GM10847 (cell line): ENCODE measurements around the gene USP16.

Experiments used
- POLR2A ChIP-seq: IDR thresholded peaks from 2 replicates; pipeline ENCODE4 v1.6.1; 2011; ENCODE audit not compliant: insufficient read length; ENCODE audit errors: extremely low read depth

Gene USP16

DNA sequence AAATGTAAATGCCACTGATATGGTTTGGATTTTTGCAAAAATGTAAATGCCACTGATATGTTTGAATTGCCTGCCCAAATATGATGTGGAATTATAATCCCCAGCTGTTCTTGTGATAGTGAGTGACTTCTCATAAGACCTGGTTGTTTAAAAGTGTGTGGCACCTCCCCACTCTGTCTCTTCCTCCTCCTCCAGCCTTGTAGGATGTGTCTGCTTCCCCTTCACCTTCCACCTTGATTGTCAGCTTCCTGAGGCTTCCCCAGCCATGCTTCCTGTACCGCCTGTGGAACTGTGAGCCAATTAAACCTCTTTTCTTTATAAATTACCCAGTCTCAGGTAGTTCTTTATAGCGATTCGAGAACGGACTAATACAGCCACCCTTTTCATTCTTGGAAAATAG is 50.3 kb downstream of the USP16 start:
- TF ChIP-seq POLR2A: no peak

DNA sequence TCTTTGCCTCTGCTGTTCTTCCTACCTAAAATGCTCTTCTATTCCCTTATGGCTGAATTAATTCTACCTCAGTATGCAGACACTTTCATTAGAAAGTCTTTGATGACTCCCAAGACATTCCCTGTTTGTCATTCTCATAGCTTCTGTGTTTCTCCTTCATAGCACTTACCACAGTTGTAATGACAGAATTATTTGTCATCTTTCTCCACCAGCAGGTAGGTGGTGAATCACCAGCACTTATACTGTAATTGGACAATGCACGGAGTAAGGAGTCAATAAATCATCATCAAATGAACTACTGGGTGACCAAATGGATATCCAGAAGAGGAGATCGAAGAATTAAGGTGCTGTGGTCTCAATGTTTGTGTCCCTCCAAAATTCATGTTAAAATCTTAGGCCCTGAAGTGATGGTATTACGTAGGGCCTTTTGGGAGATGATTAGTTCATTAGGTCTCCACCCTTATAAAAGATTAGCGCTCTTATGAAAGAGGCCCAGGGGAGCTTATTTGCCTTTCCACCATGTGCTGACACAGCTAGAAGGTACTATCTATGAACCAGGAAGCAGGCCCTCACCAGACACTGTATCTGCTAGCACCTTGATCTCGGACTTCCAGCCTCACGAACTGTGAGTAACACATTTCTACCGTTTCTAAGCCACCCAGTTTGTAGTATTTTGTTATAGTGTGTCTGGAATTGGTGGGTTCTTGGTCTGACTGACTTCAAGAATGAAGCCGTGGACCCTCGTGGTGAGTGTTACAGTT is 51.4 kb downstream of the USP16 start:
- TF ChIP-seq POLR2A: no peak

DNA sequence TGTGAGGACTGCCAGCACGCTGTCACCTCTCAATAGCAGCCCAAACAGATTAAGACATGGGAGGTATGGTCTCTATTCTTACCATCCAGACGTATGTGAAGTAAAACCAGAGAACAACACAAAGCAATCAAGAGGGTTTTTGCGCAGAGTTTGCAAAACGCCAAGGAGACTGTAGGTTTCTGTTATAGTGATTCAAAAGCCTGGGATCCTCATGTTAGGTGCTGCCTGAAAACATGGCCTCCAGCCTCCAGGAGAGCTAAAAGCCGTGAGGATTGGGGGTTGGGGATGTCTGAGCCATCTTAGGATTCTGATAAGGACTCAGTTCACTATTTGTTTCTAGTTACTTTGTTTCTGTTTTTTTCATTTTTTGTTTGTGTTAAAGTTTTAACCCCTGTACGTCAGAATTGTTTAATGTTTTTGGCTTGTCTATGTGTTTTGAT is 53.2 kb downstream of the USP16 start:
- TF ChIP-seq POLR2A: no peak

DNA sequence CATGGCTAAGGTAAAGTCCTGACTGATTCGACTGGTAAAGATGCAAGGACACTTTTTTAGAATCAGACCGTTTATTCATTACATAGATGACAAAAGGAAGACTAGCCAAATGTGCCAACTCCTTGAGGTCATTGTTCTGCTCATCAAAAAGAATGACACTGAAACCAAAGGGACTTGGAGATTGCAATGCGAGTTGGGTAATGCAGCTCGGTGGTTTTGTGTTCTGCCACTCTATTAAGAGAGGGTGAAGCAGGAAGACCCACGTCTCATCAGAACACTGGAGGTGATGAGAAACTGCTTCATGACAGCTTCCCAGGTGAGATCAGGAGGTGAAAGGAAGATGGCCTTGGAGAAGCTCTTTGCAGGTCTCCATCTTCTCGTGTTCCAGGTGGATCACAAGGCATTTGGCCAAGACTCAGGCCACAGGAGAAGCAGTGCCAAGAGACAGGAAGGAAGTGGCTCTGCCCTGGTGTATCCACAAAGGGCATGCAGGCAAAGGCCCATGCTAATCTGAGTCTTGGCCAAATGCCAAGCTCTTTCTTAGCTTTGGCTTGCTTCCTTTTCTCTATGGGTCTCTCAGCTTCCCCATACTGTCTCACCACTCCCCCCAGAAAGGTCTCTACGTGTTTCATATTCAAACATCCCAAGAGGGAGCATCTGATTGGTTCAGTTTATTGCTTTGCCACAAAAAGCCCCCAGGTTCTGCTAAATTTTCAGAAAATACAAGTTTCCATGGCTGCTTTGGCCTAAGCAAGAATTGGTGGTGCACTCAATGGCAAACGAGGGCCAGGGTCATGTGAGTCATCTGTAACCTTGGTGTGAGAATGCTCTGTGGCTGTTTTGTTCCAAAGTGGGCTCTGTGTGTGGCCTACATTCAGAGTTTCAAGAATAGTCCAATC is 54.6 kb downstream of the USP16 start:
- TF ChIP-seq POLR2A: no peak

DNA sequence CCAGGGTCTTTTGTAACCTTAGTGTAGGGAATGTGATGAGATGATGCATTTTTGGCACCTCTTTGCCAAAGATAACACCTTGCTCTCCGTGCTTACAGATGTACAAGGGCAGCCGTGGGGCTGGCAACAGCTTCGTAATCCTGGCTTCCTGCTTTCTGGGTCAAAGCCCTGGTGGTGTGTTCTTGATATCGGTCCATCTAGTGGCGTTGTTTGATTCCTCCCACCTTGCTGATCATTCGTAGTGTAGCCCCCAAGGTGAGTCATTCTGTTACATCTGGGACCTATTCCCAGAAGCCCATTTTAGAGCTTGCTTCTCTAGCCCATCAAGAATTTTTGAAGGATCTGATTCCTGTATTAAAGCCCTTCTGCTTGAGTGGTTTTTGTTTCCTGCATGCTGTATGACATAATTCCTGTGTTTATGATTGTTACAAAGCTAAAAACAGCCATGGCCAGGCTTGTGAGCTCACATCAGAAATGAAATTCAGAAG is 56.0 kb downstream of the USP16 start:
- TF ChIP-seq POLR2A: no peak

DNA sequence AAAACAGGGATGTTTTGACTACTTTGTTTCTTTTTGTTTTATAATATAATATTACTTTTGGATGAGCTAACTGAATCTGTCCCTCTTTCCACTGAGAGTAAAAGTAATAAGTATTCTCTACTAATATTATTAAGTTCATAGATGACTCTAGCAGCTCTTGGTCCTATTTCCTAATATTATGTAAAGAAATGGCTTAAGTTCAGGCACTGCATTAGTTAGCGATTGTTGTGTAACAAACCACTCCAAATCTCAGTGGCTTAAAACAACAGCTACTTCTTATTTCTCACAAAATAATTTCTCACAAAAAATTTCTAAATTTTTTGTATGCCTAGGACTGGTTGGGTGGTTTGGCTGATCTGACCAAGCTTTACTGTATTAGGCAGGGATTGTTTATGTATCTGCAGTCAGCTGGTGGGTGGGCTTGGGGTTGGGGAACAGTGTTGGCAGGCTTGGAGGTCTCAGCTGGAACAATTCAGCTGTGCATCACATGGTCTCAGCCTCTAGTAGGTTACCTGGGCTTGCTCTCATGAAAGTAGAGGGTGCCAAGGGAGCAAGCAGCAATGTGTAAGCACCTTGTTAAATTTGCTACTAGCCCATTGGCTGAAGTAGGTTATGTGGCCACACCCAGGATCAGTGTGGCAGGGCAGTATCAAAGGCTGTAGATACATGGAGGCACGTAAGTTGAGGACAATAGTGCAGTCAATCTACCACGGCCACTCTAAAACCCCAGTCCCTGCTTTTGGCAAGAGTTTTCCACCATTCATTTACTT is 57.8 kb downstream of the USP16 start:
- no peak for TF ChIP-seq POLR2A

DNA sequence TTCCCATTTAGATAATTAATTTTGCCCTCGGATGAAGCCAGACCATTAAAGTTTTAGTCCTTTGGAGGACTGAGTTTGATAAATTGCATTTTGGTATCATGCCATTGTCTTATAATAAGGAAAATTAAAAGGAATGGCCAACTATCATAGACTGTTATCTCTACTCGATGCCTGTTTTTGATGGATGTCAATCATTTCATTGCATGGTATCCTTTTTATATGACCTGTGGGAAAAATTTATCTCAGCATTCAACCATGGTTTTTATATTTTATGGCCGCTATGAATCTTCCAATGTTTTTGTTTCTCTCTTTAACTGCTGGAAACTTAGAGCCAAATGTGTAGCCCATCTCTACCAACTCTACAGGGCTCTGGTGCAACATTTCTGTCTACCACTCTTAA is 58.8 kb downstream of the USP16 start:
- TF ChIP-seq POLR2A: no peak

DNA sequence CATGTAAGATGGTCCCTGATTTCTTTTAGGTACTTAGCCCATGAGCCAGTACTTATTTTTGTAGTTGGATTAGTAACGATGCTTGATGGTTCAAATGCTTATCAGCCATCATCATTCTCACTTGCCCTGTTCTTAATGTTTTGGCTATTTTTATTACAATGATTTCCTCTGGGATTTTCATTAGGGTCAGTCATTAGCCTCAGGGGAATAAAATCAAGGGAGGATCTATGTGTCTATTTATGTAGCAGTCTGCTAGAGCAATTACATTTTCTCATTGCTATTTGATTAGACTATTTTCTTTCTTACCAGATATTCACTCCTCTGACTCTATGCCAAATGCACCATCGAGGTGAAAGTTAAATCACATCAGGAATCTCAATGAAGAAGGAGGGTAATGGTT is 59.9 kb downstream of the USP16 start:
- TF ChIP-seq POLR2A: no peak

DNA sequence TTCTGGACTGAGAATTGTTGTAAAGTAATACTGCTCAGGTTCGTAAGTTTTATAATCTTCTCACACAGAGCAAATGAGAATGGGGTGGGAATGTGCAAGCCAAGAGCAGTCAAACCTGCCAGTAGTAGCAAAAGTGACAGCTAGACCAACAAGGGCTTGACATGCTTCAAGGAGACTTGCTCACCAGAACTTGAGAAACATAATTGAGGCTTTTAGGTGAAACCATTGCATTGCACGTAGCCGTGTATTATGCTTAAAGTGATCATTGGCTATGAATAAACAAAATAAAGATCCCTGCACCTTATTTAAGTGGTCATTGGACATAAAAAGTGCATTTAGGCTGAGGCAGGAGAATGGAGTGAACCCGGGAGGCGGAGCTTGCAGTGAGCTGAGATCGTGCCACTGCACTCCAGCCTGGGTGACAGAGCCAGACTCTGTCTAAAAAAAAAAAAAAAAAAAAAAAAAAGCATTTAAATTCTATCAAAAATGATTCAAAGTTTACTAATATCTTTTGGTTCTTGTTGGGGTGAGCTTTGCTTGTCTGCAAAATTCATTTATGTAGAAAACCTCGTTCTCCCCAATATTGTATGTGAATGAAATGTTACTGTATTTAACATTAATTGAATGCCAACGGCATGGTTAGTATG is 60.8 kb downstream of the USP16 start:
- no peak for TF ChIP-seq POLR2A

DNA sequence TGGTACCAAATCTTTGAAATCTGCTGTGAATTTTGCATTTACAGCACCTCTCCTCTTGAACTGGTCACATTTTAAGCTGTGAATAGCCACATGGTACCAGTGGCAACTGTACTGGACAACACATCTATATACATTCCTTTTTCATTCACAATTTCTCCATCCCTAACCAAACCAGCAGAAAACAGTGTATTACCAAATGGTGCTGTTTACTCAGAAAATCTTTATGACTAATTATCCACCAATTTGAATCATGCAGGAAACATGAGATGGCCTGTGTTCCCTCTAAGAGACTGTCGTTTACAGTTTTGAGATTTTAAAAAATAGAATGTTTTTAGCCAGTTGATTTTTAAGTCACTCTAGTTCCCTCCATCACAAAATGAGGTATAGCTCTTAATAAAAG is 66.6 kb downstream of the USP16 start:
- no peak for TF ChIP-seq POLR2A

DNA sequence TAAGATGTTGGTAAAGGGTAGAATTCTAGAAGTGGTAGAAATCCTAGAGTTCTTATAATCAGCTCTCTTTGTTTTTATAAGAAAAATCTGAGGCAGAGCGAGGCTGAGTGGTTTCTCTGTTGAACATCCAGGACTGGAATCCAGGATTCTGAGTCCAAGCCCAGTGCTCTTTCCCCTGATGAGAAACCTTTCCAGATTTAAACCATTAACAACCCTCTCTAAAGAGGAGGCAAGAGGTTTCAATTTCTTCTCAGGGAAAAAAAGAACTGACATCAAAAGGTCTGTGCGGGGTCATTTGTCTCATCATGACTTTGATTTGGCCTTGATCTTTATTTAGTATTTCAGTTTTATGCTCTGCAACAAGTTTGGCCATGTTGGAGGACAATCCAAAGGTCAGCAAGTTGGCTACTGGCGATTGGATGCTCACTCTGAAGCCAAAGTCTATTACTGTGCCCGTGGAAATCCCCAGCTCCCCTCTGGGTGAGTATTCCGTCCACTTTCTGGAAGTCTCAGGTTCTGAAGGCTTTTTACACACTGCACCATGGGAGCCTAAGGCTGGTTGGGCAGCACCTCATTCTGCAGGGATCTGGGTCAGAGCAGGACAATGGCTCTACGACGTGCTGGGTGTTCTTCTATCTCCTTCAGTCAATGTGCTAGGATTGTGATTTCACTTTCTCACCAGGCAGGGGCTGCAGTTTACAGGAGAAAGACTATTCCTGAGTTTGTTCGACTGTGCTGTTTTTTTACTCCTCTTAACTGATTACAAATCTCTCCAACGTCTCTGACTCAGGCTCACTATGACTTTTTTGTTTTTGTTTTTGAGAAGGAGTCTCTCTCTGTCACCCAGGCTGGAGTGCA is 67.9 kb downstream of the USP16 start:
- no peak for TF ChIP-seq POLR2A

DNA sequence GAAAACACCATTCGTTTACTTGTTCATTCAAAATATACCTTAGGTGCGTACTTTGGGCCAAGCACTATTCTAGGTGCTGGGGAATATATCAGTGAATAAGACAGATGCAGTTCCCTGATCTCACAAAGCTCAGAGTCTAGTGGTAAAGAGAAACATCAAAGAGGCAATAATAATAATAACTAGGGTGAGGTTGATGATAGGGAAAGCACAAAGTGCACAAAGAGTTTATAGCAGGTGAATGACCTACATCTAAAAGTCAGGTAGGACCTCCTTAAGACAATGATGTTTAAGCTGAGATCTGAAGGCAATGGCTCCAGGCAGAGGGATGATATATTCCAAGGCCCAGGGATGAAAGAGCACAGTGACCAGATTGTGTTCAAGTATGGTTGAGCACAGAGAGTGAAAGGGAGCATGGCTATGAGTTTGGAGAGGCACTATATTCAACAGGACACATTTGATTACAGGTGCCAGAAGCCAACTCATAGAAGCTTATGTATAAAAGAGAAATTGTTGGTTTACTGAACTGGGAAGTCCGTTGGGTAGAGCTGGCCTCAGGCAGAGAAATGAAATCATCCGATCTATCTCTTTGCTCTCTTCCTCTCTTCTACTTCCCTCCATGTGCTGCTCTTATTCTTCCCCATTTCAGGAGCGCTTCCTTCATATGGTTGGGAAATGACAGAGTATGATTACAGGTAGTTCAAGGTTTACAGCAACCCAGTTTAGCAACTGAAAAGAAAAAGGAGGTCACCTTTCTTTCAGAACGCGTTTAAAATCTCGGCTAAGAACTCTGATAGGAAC is 71.9 kb downstream of the USP16 start:
- no peak for TF ChIP-seq POLR2A

DNA sequence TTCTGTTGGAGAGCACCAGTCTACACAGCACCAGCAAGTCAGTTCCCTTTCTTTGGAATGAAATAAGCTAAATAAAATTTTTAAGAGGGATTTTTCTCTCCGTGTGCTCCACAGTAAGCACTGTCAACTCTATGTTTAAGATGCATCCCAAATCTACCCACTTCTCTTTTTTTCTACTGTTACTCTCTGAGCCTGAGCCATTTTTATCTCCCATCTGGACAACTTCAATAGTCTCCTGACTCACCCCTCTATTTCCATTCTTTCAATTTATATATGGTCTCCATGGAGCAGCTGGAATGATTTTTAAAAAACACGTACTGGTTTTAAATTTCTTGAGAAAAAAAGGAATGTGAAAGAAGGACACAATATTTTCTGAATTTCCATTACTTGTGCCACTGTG is 73.7 kb downstream of the USP16 start:
- TF ChIP-seq POLR2A: no peak

DNA sequence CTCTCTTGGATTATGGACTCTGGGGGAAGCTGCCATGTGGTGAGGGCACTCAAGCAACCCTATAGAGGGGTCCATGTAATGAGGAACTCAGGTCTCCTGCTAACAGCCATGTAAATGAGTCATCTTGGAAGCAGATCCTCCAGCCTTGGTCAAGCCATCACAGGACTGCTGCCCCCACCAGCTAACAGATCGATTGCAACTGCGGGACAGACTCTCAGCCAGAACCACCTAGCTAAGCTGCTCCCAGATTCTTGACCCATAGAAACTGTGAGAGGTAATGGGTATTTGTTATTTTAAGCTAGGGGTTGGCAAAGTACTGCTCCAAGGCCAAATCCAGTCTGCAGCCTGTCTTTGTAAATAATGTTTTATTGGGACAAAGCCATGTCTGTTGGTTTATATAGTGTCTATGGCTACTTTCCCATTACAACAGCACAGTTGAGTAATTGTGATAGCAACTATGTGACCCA is 78.4 kb downstream of the USP16 start:
- TF ChIP-seq POLR2A: no peak
